ENCODE results near the gene ATG12. TPM values are rescaled to one million over a fixed set of nuclear protein-coding genes. Genes with fewer than 3 reads are reported as not detected.

The ATG12 gene
- total and polyA plus RNA-seq, 2 experiments from 2014 or later: 66.0 to 85.7 TPM

DNA sequence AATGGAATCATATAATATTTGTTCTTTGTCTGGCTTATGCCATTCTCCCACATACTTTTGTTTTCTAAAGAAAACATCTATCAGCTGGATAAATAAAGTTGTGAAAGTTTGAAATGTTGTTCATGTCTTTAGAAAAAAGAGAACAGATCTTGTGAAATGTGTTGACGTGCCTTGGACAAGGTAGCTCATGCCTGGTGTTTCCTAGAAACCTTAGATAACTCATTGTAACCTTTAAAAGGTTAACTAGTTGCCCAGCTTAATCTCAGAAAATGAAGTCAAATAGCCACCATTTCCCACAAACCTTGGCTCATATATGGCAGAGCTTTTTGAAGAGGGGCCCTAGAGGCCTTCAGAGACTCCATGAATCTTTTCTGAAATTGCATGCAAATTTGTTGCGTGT is 40.2 kb downstream of the ATG12 start:
- no peak overlapping the region for H3K27ac ChIP-seq
- TF ChIP-seq EZH2 (IDR thresholded peaks at IDR 0.05; ENCODE audit: borderline replicate concordance): no peak
- TF ChIP-seq, protein P1, sequence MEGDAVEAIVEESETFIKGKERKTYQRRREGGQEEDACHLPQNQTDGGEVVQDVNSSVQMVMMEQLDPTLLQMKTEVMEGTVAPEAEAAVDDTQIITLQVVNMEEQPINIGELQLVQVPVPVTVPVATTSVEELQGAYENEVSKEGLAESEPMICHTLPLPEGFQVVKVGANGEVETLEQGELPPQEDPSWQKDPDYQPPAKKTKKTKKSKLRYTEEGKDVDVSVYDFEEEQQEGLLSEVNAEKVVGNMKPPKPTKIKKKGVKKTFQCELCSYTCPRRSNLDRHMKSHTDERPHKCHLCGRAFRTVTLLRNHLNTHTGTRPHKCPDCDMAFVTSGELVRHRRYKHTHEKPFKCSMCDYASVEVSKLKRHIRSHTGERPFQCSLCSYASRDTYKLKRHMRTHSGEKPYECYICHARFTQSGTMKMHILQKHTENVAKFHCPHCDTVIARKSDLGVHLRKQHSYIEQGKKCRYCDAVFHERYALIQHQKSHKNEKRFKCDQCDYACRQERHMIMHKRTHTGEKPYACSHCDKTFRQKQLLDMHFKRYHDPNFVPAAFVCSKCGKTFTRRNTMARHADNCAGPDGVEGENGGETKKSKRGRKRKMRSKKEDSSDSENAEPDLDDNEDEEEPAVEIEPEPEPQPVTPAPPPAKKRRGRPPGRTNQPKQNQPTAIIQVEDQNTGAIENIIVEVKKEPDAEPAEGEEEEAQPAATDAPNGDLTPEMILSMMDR (IDR thresholded peaks at IDR 0.05; ENCODE audit: poor library complexity): no peak
- no peak for TF ChIP-seq EZH2phosphoT487 (IDR thresholded peaks at IDR 0.05; ENCODE audit: low read depth, severe bottlenecking, unreplicated experiment)
- H3K9me3 ChIP-seq (ENCODE audit: low read depth): no peaks in the 10 kb centered on the region
- WGBS (ENCODE audit: low lambda C conversion rate, missing lambda C conversion rate): 92% methylated on average over 2 of the region's 2 CpGs
- H4K20me1 ChIP-seq (ENCODE audit: insufficient read depth, poor library complexity, severe bottlenecking): no peaks in the 10 kb centered on the region
- H3K4me3 ChIP-seq: no peak overlapping the region
- no peak overlapping the region for H2AFZ ChIP-seq
- H3K9me2 ChIP-seq (replicated peaks; ENCODE audit: insufficient read depth): no peaks in the 10 kb centered on the region
- H3K27me3 ChIP-seq: no peaks in the 10 kb centered on the region
- H3K4me1 ChIP-seq (ENCODE audit: insufficient read depth): no peaks in the 10 kb centered on the region
- H3K36me3 ChIP-seq (replicated peaks; ENCODE audit: insufficient read depth, low read depth): no peaks in the 10 kb centered on the region
- DNase-seq (ENCODE audit: low spot score): no peak
- no peaks in the 10 kb centered on the region for H3K79me2 ChIP-seq
- H3K4me2 ChIP-seq: no peak overlapping the region

DNA sequence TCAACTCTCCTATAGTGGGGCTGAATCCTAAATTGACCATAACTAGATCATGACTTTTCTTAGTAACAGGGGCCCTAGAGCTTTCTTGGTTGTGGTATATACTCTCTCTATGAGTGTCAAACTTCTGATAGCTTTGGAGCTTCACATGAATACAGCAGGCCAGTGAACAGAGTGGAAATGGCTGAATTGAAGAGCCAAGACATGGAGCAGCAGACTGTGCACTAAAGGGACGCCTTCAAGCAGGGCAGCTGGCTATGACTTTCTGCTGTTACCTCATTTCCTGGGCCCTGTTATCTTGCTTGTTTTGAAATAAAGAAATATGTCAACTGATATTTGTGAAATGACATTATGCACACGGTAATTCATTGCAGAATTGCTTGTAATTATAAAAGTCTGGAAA is 41.3 kb downstream of the ATG12 start:
- 92% methylated on average over 2 of the region's 2 CpGs for WGBS (ENCODE audit: low lambda C conversion rate, missing lambda C conversion rate)
- H3K9me3 ChIP-seq (ENCODE audit: low read depth): no peaks in the 10 kb centered on the region
- no peaks in the 10 kb centered on the region for H3K4me1 ChIP-seq (ENCODE audit: insufficient read depth)
- no peaks in the 10 kb centered on the region for H3K36me3 ChIP-seq (replicated peaks; ENCODE audit: insufficient read depth, low read depth)
- no peak overlapping the region for H3K27ac ChIP-seq
- no peak overlapping the region for H3K4me2 ChIP-seq
- no peaks in the 10 kb centered on the region for H3K79me2 ChIP-seq
- H2AFZ ChIP-seq: no peak overlapping the region
- no peaks in the 10 kb centered on the region for H3K9me2 ChIP-seq (replicated peaks; ENCODE audit: insufficient read depth)
- no peak overlapping the region for H3K4me3 ChIP-seq
- no peak for DNase-seq (ENCODE audit: low spot score)
- H3K27me3 ChIP-seq: no peaks in the 10 kb centered on the region
- no peak for TF ChIP-seq EZH2 (IDR thresholded peaks at IDR 0.05; ENCODE audit: borderline replicate concordance)
- TF ChIP-seq, protein P1 (IDR thresholded peaks at IDR 0.05; ENCODE audit: poor library complexity): no peak
- no peak for TF ChIP-seq EZH2phosphoT487 (IDR thresholded peaks at IDR 0.05; ENCODE audit: low read depth, severe bottlenecking, unreplicated experiment)
- H4K20me1 ChIP-seq (ENCODE audit: insufficient read depth, poor library complexity, severe bottlenecking): no peaks in the 10 kb centered on the region

DNA sequence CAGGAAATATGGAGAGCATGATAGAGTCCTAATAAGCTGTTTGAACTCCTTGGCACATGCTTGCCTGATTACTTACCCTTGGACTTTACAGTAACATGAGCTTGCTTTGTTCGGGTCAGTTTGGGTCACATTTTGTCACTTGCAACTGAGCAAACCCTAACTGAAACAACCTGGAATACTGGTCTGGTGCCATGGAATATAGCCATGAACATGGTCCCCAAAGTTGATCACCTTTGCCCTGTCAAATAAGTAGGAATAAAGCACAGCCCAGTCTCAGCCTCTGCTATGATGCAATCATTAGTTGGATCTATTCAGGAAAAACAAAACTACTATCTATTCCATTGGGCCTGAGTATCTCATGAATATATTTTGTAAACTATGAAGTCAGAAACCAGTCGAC is 43.1 kb downstream of the ATG12 start:
- Histone ChIP-seq H3K27ac (no peak overlapping the region), H3K27me3 (no peaks in the 10 kb centered on the region), H3K4me1 (ENCODE audit: insufficient read depth) (no peaks in the 10 kb centered on the region), H3K9me3 (ENCODE audit: low read depth) (no peaks in the 10 kb centered on the region), H3K4me3 (no peak overlapping the region), H3K36me3 (replicated peaks; ENCODE audit: insufficient read depth, low read depth) (no peaks in the 10 kb centered on the region), H3K4me2 (no peak overlapping the region), H2AFZ (no peak overlapping the region), H3K9me2 (replicated peaks; ENCODE audit: insufficient read depth) (no peaks in the 10 kb centered on the region), H4K20me1 (ENCODE audit: insufficient read depth, poor library complexity, severe bottlenecking) (no peaks in the 10 kb centered on the region), H3K79me2 (no peaks in the 10 kb centered on the region)
- WGBS (ENCODE audit: low lambda C conversion rate, missing lambda C conversion rate): 81% methylated on average over 2 of the region's 2 CpGs
- TF ChIP-seq EZH2 (IDR thresholded peaks at IDR 0.05; ENCODE audit: borderline replicate concordance) (no peak), EZH2phosphoT487 (IDR thresholded peaks at IDR 0.05; ENCODE audit: low read depth, severe bottlenecking, unreplicated experiment) (no peak)
- TF ChIP-seq, protein P1 (IDR thresholded peaks at IDR 0.05; ENCODE audit: poor library complexity): no peak
- DNase-seq (ENCODE audit: low spot score): no peak

DNA sequence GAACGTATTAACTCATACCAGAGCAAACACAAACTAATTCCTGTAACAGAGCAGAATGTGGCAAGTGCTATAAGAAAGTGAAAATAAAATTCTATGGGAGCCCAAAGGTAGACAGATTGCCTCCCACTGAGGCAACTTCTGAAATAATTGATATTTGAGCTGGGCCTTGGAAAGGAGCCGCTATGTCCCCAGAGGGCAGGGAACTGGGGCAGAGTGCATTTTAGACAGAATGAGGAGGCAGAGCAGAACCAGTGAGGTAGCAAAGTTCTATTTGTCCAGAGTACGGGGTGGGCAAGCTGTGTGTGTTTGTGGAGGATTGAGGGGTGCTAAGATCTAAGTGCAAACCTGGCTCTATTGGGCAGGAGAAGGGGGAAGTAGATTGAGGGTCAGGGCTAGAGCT is 44.7 kb downstream of the ATG12 start:
- Histone ChIP-seq H3K36me3 (replicated peaks; ENCODE audit: insufficient read depth, low read depth) (no peaks in the 10 kb centered on the region), H3K27ac (no peak overlapping the region), H3K79me2 (no peaks in the 10 kb centered on the region), H3K9me3 (ENCODE audit: low read depth) (no peaks in the 10 kb centered on the region), H2AFZ (no peak overlapping the region), H3K27me3 (no peaks in the 10 kb centered on the region), H3K4me3 (no peak overlapping the region), H4K20me1 (ENCODE audit: insufficient read depth, poor library complexity, severe bottlenecking) (no peaks in the 10 kb centered on the region), H3K4me2 (no peak overlapping the region), H3K9me2 (replicated peaks; ENCODE audit: insufficient read depth) (no peaks in the 10 kb centered on the region), H3K4me1 (ENCODE audit: insufficient read depth) (no peaks in the 10 kb centered on the region)
- 88% methylated on average over 3 of the region's 3 CpGs for WGBS (ENCODE audit: low lambda C conversion rate, missing lambda C conversion rate)
- no peak for TF ChIP-seq EZH2 (IDR thresholded peaks at IDR 0.05; ENCODE audit: borderline replicate concordance)
- TF ChIP-seq, protein P1 (IDR thresholded peaks at IDR 0.05; ENCODE audit: poor library complexity): no peak
- TF ChIP-seq EZH2phosphoT487 (IDR thresholded peaks at IDR 0.05; ENCODE audit: low read depth, severe bottlenecking, unreplicated experiment): no peak
- DNase-seq (ENCODE audit: low spot score): no peak

All from hepatocyte (in vitro differentiated cells).